MV-4-11 (cell line): ENCODE measurements around the gene BEST4.
A peak's percentile ranks its signal among the peaks of the same experiment; 100 is the strongest.
"Not testable (repeated sequence)": the region's sequence is repeated elsewhere in the genome, so short reads cannot be mapped to it uniquely, and the experiment has no call there.

Experiments
- DNase-seq: peaks from one replicate; lab custom pipeline; 2025; lab: John Stamatoyannopoulos, UW

Gene BEST4

DNA sequence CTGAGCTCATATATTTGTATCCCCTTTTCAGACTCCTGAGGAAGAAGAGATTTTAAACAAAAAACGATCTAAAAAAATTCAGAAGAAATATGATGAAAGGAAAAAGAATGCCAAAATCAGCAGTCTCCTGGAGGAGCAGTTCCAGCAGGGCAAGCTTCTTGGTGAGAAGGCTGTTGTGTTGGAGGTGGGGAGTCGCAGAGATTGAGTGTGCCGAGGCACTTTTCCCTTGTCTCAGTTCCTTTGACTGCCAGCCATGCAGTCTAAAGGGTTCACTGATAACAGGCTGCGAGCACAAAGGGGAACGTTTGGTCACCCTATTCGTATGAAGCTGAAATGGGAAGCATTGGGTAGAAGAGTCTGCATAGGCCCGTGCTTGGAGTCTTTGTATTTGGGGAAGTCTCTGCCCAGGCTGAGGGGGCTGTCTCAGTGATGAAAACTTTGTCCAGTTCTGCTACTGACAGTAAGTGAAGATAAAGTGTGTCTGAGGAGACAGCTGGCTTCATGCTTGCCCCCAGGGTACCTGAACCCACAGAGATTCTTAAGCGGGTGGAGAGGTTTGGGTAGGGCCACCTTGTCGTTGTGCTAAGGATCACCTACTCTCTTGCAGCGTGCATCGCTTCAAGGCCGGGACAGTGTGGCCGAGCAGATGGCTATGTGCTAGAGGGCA lies 9.9 kb downstream of the BEST4 start:
- peak; percentile 31 for DNase-seq

GRCh38 chr1:44777547-44777946 lies 10.4 kb downstream of the BEST4 start:
- DNase-seq = no peak

DNA sequence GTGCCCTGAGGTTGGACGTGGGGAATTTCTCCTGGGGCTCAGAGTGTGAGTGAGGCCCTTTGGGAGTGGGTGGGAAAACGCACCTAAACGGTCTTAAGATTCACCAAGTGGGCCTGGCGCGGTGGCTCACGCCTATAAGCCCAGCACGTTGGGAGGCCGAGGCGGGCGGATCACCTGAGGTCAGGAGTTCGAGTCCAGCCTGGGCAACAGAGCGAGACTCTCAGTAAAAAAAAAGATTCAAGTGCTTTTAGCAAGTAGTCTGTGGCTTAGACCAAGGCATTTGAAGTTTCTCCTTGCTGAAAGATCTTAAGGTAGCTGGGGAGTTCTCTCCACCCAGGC lies 11.3 kb downstream of the BEST4 start:
- DNase-seq = no peak

DNA sequence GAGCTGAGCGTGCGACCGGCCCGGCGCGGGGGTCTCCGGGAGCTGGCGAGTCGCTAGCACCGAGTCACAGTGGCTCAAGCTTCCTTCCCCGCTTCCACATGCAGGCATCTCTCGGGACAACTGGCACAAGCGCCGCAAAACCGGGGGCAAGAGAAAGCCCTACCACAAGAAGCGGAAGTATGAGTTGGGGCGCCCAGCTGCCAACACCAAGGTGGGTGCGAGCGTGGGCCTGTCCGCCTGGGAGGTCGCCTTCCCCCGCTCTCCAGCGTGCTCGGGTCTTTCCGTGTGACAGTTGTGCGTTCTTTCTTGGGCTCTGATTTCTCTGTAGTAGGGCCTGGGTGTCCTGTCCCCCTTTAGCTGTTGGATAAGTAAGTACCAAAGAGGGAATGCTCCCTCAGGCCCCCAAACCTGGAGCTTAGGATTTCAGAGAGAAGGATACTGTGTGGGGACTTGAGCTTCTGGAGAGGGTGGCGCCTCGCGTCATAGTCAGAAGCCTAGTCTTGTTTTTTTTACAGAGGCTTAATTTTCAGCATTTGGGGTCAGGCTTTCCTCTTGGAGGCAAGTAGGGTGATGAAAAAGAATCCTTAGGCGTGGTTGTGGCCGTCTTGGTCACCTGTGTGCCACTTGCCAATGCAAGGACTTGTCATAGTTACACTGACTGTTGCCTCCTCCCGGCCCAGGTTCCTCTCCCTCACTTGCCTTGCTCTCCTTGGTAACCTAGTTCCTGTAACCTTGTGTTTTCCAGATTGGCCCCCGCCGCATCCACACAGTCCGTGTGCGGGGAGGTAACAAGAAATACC lies 11.8 kb downstream of the BEST4 start:
- DNase-seq = no peak

DNA sequence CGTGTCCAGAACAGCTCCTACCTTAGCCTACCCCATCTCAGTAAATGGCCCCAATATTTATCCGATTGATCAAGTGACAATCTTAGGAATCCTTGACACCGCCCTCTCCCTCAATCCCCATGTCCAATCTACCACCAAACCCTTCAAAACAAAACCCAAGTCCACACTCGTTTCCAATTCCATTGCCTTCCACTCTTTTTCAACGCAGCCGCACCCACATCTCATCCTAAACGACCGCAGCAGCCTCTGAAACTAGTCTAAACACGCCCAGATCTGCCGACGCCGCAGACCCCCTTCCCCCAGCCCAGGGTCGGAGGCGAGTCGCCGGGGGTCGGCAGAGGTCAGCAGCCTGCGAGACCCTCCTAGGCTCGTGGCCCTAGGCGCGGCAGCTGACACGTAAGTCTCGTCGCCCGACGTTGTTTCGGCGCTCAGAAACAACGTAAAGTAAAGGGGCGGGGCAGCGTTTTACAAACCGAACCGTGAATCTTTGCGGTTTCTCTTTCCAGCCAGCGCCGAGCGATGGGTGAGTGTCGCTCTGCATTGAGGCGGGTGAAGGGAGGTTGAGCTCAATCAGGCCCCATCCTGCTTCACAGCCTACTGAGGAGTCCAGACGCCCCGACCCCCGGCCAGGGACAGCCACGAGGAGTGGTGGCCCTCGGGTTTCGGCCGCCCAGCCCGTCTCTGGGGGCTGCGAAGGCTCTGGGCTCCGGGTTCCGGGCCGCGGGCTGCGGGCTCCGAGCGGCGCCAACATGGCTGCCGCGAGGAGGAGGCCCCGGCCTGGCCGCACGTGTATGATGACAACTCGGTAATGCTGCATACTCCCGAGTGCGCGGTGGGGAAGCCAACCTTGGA lies 12.7 kb downstream of the BEST4 start, which contains the start of gene RPS8:
Gene RPS8 (plus strand): TSS at position 463 of the 852 bp plus-strand sequence. CDS start 57 bp downstream, at position 520.
- peak; percentile 92 for DNase-seq

GRCh38 chr1:44766421-44766820 lies 21.5 kb downstream of the BEST4 start:
- not testable (repeated sequence) for DNase-seq

DNA sequence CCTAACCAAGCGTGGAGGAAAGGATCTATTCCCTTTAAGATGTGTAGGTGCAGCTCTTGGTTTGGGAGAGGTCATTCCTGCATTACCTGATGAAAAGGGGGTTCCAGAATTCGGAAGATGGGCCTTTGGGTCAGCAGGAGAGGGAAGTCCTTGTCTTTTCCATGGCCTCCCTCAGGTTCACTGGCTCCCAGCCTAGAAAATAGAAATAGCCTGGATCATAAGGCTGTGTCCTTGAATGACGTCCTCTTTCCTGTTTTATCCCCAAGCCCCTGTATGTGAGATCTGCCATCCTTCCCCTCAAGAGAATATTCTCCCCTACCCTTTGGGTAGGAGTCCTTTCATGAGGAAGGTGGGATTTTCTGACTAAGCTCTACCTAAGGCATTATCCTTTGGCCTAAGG lies 27.1 kb downstream of the BEST4 start:
- DNase-seq = no peak

GRCh38 chr1:44759077-44759476 lies 28.9 kb downstream of the BEST4 start:
- DNase-seq = no peak

DNA sequence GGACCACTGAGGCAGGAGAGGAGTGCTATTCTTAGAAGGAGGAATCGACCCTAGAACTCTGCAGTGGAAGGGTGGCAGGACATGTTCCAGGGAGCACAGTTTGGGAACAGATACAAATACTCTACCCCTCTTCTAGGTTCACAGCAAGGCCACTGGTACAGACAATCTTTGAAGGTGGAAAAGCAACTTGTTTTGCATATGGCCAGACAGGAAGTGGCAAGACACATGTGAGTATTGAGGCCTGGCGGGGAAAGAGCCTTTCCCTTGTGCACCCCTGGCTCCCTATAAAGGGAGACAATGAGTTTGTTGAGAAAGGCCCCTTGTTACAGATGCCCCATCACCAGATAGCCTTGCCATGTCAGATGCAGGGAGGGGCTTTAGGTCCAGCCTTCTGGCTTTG lies 30.6 kb downstream of the BEST4 start:
- DNase-seq = no peak

- DNase-seq = peak; percentile 36
Measured at GRCh38 chr1:44747878-44748277, 40.1 kb downstream of the BEST4 start.

- DNase-seq = no peak
Measured at GRCh38 chr1:44743211-44743610, 44.8 kb downstream of the BEST4 start.

GRCh38 chr1:44740179-44740617 lies 47.8 kb downstream of the BEST4 start:
- DNase-seq = no peak

DNA sequence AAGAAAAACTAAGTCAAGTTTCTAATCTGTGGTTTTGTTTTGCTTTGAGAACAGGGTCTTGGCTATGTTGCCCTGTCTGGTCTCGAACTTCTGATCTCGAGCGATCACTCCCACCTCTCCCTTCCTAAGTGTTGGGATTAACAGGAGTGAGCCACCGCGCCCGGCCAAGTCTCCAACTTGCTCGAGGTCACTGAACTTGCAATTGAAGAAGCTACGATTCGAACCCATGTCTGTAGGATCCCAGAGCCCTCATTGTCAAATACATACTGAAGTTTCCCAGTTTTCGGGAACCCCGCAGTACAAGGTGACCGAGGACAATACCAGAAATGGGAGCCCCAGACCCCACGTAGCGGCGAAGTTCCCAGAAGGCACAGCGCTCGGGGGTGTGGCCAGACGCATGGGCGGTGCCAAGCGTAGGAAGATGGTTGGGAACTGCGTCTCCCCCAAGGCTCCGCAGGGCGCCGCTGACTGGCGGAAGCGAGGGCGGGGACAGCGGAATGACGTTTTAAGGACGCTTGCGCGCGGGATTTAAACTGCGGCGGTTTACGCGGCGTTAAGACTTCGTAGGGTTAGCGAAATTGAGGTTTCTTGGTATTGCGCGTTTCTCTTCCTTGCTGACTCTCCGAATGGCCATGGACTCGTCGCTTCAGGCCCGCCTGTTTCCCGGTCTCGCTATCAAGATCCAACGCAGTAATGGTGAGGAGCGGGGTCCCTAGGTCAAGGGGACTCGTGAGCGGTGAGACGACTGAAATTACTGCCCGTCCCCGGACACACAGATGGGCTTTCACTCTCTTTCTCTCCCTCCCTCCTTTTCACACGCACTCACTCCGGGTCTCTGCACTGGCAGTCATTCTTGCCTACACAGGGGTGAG lies 48.4 kb downstream of the BEST4 start, which contains the start of gene KIF2C:
Gene KIF2C (plus strand): TSS at position 531 of the 872 bp plus-strand sequence. CDS start 96 bp downstream, at position 627.
- peak; percentile 98 for DNase-seq

DNA sequence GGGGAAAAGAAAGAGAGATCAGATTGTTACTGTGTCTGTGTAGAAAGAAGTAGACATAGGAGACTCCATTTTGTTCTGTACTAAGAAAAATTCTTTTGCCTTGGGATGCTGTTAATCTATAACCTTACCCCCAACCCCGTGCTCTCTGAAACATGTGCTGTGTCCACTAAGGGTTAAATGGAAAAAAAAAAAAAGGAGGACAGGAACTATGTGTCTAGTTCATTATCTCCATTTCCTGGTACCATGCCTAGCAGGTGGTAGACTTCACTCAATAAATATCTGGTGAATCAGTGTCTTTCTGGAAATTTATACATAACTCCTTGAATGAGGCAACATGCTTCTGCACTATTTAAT lies 49.0 kb downstream of the BEST4 start:
- DNase-seq = not testable (repeated sequence)

- no peak for DNase-seq
Measured at GRCh38 chr1:44735992-44736391, 52.0 kb downstream of the BEST4 start.

DNA sequence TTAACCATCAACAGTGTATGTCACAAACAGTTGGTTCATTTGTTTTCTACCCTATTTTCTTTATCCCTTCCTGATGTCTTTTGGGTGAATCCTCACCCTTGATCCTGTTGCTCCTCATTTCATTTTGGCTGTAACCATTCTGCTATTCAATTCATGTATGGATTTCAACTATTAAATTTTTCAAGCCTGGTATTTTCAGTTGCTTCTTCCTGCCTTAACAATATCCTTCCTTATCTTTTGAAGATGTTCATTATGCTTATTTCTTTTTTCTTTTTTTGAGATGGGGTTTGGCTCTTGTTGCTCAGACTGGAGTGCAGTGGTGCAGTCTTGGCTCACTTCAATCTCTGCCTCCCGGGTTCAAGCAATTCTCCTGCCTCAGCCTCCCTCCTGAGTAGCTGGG lies 54.2 kb downstream of the BEST4 start:
- no peak for DNase-seq
